ENCODE results near the gene TTLL13. TPM values are rescaled to one million over a fixed set of nuclear protein-coding genes. Genes with fewer than 3 reads are reported as not detected.

TTLL13 gene
- total RNA-seq, 1 experiment from 2014 or later, result 0.43 TPM

DNA sequence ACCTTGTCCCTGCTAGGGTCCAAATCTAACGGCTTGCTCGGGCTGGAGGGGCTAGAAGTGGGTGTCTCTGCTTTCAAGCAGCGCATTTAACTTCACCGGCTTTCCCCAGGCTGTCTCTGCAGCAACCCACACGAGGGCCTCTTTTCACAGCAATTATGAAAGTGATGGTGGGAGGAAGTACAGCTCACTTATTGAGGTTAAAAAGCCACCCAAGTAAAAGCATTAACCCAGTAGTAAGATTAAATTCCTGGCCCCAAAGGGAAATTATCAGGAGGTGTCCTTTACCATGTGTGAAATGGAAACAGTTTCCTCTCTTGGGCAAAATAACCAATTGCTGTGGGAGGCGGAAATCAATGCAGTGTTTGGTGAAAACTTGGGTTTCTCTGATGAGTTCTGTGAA, 57.2 kb downstream of the TTLL13 start:
- intact Hi-C loops (cut with micrococcal nuclease; ENCODE audit: unreplicated experiment), result no loop called here
- TF ChIP-seq, protein P1, sequence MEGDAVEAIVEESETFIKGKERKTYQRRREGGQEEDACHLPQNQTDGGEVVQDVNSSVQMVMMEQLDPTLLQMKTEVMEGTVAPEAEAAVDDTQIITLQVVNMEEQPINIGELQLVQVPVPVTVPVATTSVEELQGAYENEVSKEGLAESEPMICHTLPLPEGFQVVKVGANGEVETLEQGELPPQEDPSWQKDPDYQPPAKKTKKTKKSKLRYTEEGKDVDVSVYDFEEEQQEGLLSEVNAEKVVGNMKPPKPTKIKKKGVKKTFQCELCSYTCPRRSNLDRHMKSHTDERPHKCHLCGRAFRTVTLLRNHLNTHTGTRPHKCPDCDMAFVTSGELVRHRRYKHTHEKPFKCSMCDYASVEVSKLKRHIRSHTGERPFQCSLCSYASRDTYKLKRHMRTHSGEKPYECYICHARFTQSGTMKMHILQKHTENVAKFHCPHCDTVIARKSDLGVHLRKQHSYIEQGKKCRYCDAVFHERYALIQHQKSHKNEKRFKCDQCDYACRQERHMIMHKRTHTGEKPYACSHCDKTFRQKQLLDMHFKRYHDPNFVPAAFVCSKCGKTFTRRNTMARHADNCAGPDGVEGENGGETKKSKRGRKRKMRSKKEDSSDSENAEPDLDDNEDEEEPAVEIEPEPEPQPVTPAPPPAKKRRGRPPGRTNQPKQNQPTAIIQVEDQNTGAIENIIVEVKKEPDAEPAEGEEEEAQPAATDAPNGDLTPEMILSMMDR (IDR thresholded peaks at IDR 0.05; ENCODE audit: insufficient read depth in 1 of 2, low read depth in 1 of 2, low read length in 1 of 2, severe bottlenecking in 1 of 2, unreplicated experiment in 1 of 2), result no peak
- ChIA-PET POLR2A (no interaction called here), CTCF (interaction anchor here (1.3 kb wide), 1 partner anchor 13 kb away, joined by 4 read pairs; no protein-coding TSS in a partner anchor)
- H3K4me1 ChIP-seq, result no peaks in the 10 kb centered on the region
- H3K9me3 ChIP-seq, result no peaks in the 10 kb centered on the region
- Mint-ChIP-seq H3K36me3 (ENCODE audit: insufficient read depth, unreplicated experiment) (peaks cover 5% of the 10 kb centered on the region), H3K4me1 (ENCODE audit: low read depth, unreplicated experiment) (peaks cover 7% of the 10 kb centered on the region), H3K9me3 (ENCODE audit: unreplicated experiment) (no peaks in the 10 kb centered on the region), H3K4me3 (ENCODE audit: unreplicated experiment) (no peak overlapping the region), H3K27me3 (ENCODE audit: insufficient read depth, unreplicated experiment) (peaks cover under 1% of the 10 kb centered on the region), H3K27ac (ENCODE audit: unreplicated experiment) (no peak overlapping the region)
- DNase-seq, result no peak
- no peak overlapping the region for H3K4me3 ChIP-seq (ENCODE audit: low read depth, low read length)
- H3K27me3 ChIP-seq (replicated peaks; ENCODE audit: control insufficient read depth, insufficient read depth, low read length), result no peaks in the 10 kb centered on the region
- BruUV-seq (replicated peaks), result no TSS peak
- H3K36me3 ChIP-seq (ENCODE audit: control insufficient read depth, insufficient read depth, low read length), result no peaks in the 10 kb centered on the region

DNA sequence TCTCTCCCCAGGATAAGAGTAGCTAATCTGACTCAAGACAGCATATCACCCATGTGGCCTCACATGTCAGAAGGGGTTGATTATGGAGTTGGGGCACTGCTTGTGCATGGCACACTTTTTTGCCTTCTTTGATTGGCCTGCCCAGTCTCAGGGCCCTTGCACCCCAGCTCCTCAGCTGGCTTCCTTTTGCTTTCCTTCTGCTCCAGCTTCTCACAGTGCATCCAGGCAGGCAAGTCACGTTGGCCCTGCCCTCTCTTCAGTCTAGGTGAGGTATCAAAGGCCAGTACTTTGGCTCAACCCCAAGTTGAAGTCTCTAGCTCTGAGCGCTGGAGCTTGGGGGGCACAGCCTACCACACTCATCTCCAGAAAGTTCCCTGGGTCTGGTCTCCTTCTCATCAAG, 58.3 kb downstream of the TTLL13 start:
- H3K9me3 Mint-ChIP-seq (ENCODE audit: unreplicated experiment), result no peaks in the 10 kb centered on the region
- no peak overlapping the region for H3K27ac Mint-ChIP-seq (ENCODE audit: unreplicated experiment)
- ChIA-PET CTCF (no interaction called here), POLR2A (no interaction called here)
- peaks cover 7% of the 10 kb centered on the region for H3K4me1 Mint-ChIP-seq (ENCODE audit: low read depth, unreplicated experiment)
- TF ChIP-seq, protein P1 (IDR thresholded peaks at IDR 0.05; ENCODE audit: insufficient read depth in 1 of 2, low read depth in 1 of 2, low read length in 1 of 2, severe bottlenecking in 1 of 2, unreplicated experiment in 1 of 2), result no peak
- peaks cover 5% of the 10 kb centered on the region for H3K27me3 Mint-ChIP-seq (ENCODE audit: insufficient read depth, unreplicated experiment)
- no peak overlapping the region for H3K4me3 Mint-ChIP-seq (ENCODE audit: unreplicated experiment)
- no peak for DNase-seq
- intact Hi-C loops (cut with micrococcal nuclease; ENCODE audit: unreplicated experiment), result no loop called here
- Histone ChIP-seq H3K9me3 (no peaks in the 10 kb centered on the region), H3K4me3 (ENCODE audit: low read depth, low read length) (no peak overlapping the region), H3K36me3 (ENCODE audit: control insufficient read depth, insufficient read depth, low read length) (no peaks in the 10 kb centered on the region), H3K27me3 (replicated peaks; ENCODE audit: control insufficient read depth, insufficient read depth, low read length) (no peaks in the 10 kb centered on the region), H3K4me1 (no peaks in the 10 kb centered on the region)
- no TSS peak for BruUV-seq (replicated peaks)
- H3K36me3 Mint-ChIP-seq (ENCODE audit: insufficient read depth, unreplicated experiment), result peaks cover 5% of the 10 kb centered on the region

DNA sequence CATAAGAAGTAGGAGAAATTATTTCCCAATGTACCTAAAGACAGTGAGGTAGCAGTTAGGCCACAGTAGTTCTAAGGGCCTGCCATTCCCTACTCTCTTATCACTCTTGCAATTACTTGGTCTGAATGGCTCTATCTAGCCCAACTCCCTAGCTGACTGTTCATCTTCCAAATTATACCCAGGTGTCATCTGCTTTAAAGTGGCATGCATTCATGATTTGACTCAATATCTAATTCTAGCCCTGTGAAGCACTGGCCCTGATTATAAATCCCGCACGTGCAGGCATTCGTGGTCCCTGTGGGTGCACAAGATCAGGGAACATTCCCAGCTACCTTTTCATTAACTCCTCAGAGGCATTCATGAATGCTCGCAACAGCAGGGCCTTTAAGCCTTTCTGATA, 59.7 kb downstream of the TTLL13 start:
- no peaks in the 10 kb centered on the region for H3K9me3 ChIP-seq
- Mint-ChIP-seq H3K36me3 (ENCODE audit: insufficient read depth, unreplicated experiment) (peaks cover 5% of the 10 kb centered on the region), H3K27me3 (ENCODE audit: insufficient read depth, unreplicated experiment) (peaks cover 12% of the 10 kb centered on the region), H3K27ac (ENCODE audit: unreplicated experiment) (no peak overlapping the region), H3K4me3 (ENCODE audit: unreplicated experiment) (no peak overlapping the region), H3K9me3 (ENCODE audit: unreplicated experiment) (no peaks in the 10 kb centered on the region), H3K4me1 (ENCODE audit: low read depth, unreplicated experiment) (peaks cover 7% of the 10 kb centered on the region)
- no peaks in the 10 kb centered on the region for H3K27me3 ChIP-seq (replicated peaks; ENCODE audit: control insufficient read depth, insufficient read depth, low read length)
- H3K36me3 ChIP-seq (ENCODE audit: control insufficient read depth, insufficient read depth, low read length), result no peaks in the 10 kb centered on the region
- no peak overlapping the region for H3K4me3 ChIP-seq (ENCODE audit: low read depth, low read length)
- ChIA-PET CTCF (no interaction called here), POLR2A (no interaction called here)
- no TSS peak for BruUV-seq (replicated peaks)
- H3K4me1 ChIP-seq, result no peaks in the 10 kb centered on the region
- no peak for DNase-seq
- intact Hi-C loops (cut with micrococcal nuclease; ENCODE audit: unreplicated experiment), result no loop called here
- TF ChIP-seq, protein P1 (IDR thresholded peaks at IDR 0.05; ENCODE audit: insufficient read depth in 1 of 2, low read depth in 1 of 2, low read length in 1 of 2, severe bottlenecking in 1 of 2, unreplicated experiment in 1 of 2), result no peak

Other genes with a start within 250 kb of the TTLL13 start
- gene ZNF710, start 248.2 kb upstream of the TTLL13 start, total RNA-seq (2022), result 16.5 and 21.4 TPM in 2 replicates
- 28.3 and 28.7 TPM in 2 replicates for gene IDH2, start 147.1 kb upstream of the TTLL13 start, total RNA-seq (2022)
- 13.9 and 14.6 TPM in 2 replicates for gene SEMA4B, start 48.2 kb upstream of the TTLL13 start, total RNA-seq (2022)
- 37.7 and 44.5 TPM in 2 replicates for gene CIB1, start 15.6 kb upstream of the TTLL13 start, total RNA-seq (2022)
- 5.1 and 5.7 TPM in 2 replicates for gene GDPGP1, start 15.3 kb upstream of the TTLL13 start, total RNA-seq (2022)
- 93.6 and 101 TPM in 2 replicates for gene NGRN, start 16.1 kb downstream of the TTLL13 start, total RNA-seq (2022)
- gene ZNF774, start 102.7 kb downstream of the TTLL13 start, total RNA-seq (2022), result 9.4 and 11.9 TPM in 2 replicates
- 142 and 150 TPM in 2 replicates for gene IQGAP1, start 138.7 kb downstream of the TTLL13 start, total RNA-seq (2022)

Data from Caco-2 (cell line).